UCSD-AML1 (cell line): ENCODE data around the gene NDUFB10.

Source experiments
- DNase-seq: peaks from one replicate; lab custom pipeline; 2025; ENCODE audit not compliant: unreplicated experiment; lab: John Stamatoyannopoulos, UW

Gene NDUFB10

GRCh38 chr16:1999866-2000514 is 40.7 kb downstream of the NDUFB10 start:
- DNase-seq, result no peak

GRCh38 chr16:2001035-2001434 is 41.7 kb downstream of the NDUFB10 start:
- DNase-seq, result no peak

- DNase-seq, result no peak
Observed at GRCh38 chr16:2001456-2002355, 42.4 kb downstream of the NDUFB10 start.

- no peak for DNase-seq
Observed at GRCh38 chr16:2002406-2003230, 43.3 kb downstream of the NDUFB10 start.

- no peak for DNase-seq
Observed at GRCh38 chr16:2003231-2003826, 44.0 kb downstream of the NDUFB10 start.

- peak; percentile 89 for DNase-seq
Observed at GRCh38 chr16:2003827-2004641, 44.7 kb downstream of the NDUFB10 start.

GRCh38 chr16:2004795-2005517 is 45.6 kb downstream of the NDUFB10 start:
- DNase-seq, result no peak

- DNase-seq, result no peak
Observed at GRCh38 chr16:2005646-2006045, 46.3 kb downstream of the NDUFB10 start.

- no peak for DNase-seq
Observed at GRCh38 chr16:2006317-2006716, 47.0 kb downstream of the NDUFB10 start.

GRCh38 chr16:2007081-2007836 is 47.9 kb downstream of the NDUFB10 start:
- no peak for DNase-seq

GRCh38 chr16:2008009-2008526 is 48.7 kb downstream of the NDUFB10 start:
- DNase-seq, result no peak

GRCh38 chr16:2008631-2009163 is 49.4 kb downstream of the NDUFB10 start:
- peak; percentile 36 for DNase-seq

- no peak for DNase-seq
Observed at GRCh38 chr16:2009164-2009711, 49.9 kb downstream of the NDUFB10 start.

GRCh38 chr16:2009791-2010510 is 50.6 kb downstream of the NDUFB10 start, which contains the start of gene ZNF598:
ZNF598 (minus strand) TSS chr16:2009821.
- peak; percentile 89 for DNase-seq
